Tibial nerve (tissue), 3 donors: ENCODE results near the gene DIAPH1.

Experiments used
- POLR2A ChIP-seq, 2 donors: fragments of 450-650 bp; IDR thresholded peaks; one replicate each; pipeline ENCODE4 v1.6.1; 2017; ENCODE audit warnings: antibody characterized with exemption in 2 of 2, mild to moderate bottlenecking in 2 of 2, moderate library complexity in 2 of 2
- TF ChIP-seq, protein P1 (sequence below), 5 experiments: fragments of 200-600 bp in 3 of 5; fragments of 450-650 bp in 2 of 5; sonication (generic) in 3 of 5; IDR thresholded peaks; one replicate each; pipeline ENCODE4 v1.5.1; 2016 to 2019; ENCODE audit warnings: antibody characterized with exemption in 5 of 5, mild to moderate bottlenecking in 3 of 5, moderate library complexity in 2 of 5

DNA sequence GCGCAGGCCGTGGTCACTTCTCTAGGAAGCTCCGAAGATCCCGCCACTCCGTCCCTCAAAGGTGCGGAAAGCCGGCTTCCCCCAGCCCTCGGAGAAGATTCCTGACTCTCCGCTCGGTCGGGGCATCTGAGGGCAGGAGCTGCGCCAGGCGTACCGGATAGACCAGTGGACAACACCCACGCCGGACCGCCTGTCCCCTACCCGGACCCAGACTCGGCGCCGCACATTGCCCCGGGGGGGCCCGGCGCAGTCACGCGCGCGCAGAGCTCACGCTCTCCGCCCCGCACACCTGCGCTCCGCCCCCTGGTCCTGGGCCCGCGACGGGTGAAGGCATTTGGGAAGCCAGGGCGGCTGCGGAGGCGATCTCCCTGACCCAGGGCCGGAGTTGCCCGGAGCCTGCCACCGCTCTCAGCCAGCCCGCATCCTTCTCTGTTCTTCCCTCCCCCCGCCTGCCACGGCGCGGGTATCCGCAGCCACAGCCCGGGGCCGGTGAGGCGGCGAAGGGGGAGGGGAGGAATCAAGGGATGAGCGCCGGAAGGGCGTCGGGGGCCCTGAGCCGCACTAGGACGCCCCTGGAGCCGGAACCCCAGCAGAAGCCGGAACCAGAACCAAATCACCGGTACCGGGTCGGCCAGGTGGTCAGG is 18.4 kb upstream of the DIAPH1 start:
- TF ChIP-seq, protein P1, sequence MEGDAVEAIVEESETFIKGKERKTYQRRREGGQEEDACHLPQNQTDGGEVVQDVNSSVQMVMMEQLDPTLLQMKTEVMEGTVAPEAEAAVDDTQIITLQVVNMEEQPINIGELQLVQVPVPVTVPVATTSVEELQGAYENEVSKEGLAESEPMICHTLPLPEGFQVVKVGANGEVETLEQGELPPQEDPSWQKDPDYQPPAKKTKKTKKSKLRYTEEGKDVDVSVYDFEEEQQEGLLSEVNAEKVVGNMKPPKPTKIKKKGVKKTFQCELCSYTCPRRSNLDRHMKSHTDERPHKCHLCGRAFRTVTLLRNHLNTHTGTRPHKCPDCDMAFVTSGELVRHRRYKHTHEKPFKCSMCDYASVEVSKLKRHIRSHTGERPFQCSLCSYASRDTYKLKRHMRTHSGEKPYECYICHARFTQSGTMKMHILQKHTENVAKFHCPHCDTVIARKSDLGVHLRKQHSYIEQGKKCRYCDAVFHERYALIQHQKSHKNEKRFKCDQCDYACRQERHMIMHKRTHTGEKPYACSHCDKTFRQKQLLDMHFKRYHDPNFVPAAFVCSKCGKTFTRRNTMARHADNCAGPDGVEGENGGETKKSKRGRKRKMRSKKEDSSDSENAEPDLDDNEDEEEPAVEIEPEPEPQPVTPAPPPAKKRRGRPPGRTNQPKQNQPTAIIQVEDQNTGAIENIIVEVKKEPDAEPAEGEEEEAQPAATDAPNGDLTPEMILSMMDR (IDR thresholded peaks at IDR 0.05): no peak
- no peak for TF ChIP-seq POLR2A (IDR thresholded peaks at IDR 0.05)
